ENCODE measurements around the gene VEGFA. TPM values are rescaled to one million over a fixed set of nuclear protein-coding genes. Genes with fewer than 3 reads are reported as not detected.

Gene VEGFA
- total and polyA plus RNA-seq, 2 experiments from 2014 or later = 148 to 179 TPM

DNA sequence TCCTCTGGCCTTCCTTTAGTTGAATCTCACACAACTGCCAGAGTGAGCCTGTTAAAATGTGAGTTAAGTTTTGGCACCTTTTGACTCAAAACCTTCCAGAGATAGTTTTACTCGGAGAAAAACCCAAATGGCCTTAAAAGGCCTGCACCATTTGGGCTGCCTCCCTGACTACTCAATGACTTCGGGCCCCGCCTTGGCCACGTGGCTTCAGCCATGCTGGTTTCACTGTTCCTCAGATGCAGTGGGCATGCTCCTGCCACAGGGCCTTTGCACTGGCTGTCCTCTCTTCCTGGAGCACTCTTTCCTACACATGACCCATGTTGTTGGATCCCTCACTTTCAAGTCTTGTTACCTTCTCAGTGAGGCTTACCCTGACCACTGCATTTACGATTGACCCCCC is 18.3 kb downstream of the VEGFA start:
- H3K4me1 ChIP-seq (ENCODE audit: insufficient read depth) = peaks cover 3% of the 10 kb centered on the region
- H3K4me2 ChIP-seq = no peak overlapping the region
- H2AFZ ChIP-seq = no peak overlapping the region
- H3K27me3 ChIP-seq = no peaks in the 10 kb centered on the region
- no peaks in the 10 kb centered on the region for H3K79me2 ChIP-seq
- no peak for DNase-seq (ENCODE audit: low spot score)
- 97% methylated on average over 5 of the region's 5 CpGs for WGBS (ENCODE audit: low lambda C conversion rate, missing lambda C conversion rate)
- no peak for TF ChIP-seq EZH2phosphoT487 (IDR thresholded peaks at IDR 0.05; ENCODE audit: low read depth, severe bottlenecking, unreplicated experiment)
- no peak for TF ChIP-seq EZH2 (IDR thresholded peaks at IDR 0.05; ENCODE audit: borderline replicate concordance)
- TF ChIP-seq, protein P1, sequence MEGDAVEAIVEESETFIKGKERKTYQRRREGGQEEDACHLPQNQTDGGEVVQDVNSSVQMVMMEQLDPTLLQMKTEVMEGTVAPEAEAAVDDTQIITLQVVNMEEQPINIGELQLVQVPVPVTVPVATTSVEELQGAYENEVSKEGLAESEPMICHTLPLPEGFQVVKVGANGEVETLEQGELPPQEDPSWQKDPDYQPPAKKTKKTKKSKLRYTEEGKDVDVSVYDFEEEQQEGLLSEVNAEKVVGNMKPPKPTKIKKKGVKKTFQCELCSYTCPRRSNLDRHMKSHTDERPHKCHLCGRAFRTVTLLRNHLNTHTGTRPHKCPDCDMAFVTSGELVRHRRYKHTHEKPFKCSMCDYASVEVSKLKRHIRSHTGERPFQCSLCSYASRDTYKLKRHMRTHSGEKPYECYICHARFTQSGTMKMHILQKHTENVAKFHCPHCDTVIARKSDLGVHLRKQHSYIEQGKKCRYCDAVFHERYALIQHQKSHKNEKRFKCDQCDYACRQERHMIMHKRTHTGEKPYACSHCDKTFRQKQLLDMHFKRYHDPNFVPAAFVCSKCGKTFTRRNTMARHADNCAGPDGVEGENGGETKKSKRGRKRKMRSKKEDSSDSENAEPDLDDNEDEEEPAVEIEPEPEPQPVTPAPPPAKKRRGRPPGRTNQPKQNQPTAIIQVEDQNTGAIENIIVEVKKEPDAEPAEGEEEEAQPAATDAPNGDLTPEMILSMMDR (IDR thresholded peaks at IDR 0.05; ENCODE audit: poor library complexity) = no peak
- no peaks in the 10 kb centered on the region for H3K36me3 ChIP-seq (replicated peaks; ENCODE audit: insufficient read depth, low read depth)
- H4K20me1 ChIP-seq (ENCODE audit: insufficient read depth, poor library complexity, severe bottlenecking) = peaks cover 18% of the 10 kb centered on the region
- H3K27ac ChIP-seq = no peak overlapping the region
- H3K4me3 ChIP-seq = no peak overlapping the region
- no peaks in the 10 kb centered on the region for H3K9me3 ChIP-seq (ENCODE audit: low read depth)
- H3K9me2 ChIP-seq (replicated peaks; ENCODE audit: insufficient read depth) = no peaks in the 10 kb centered on the region

DNA sequence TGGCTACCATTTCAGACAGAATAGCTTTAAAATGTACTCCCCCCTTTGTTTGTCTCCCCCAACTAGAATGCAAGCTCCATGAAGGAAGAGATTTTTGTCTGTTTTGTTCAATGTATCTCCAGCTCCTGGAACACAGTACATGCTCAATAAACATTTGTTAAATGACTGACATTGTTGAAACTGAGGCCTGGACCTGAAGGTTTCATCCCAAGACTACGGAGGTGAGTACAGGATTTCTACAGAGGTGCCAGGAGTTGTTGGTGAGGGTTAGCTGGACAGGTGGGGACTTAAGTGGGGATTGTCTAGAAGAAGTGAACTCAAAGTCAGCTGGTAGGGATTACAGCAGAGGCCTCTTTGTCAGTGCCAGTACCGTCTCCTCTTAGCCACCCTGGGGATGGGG is 19.4 kb downstream of the VEGFA start:
- Histone ChIP-seq H3K9me2 (replicated peaks; ENCODE audit: insufficient read depth) (no peaks in the 10 kb centered on the region), H3K27ac (peak overlapping the region; percentile 47), H3K4me2 (no peak overlapping the region), H3K9me3 (ENCODE audit: low read depth) (no peaks in the 10 kb centered on the region), H3K79me2 (no peaks in the 10 kb centered on the region), H3K4me3 (no peak overlapping the region), H4K20me1 (ENCODE audit: insufficient read depth, poor library complexity, severe bottlenecking) (peaks cover 8% of the 10 kb centered on the region), H2AFZ (no peak overlapping the region), H3K36me3 (replicated peaks; ENCODE audit: insufficient read depth, low read depth) (no peaks in the 10 kb centered on the region), H3K27me3 (no peaks in the 10 kb centered on the region), H3K4me1 (ENCODE audit: insufficient read depth) (peaks cover 3% of the 10 kb centered on the region)
- TF ChIP-seq EZH2 (IDR thresholded peaks at IDR 0.05; ENCODE audit: borderline replicate concordance) = no peak
- WGBS (ENCODE audit: low lambda C conversion rate, missing lambda C conversion rate) = 66% methylated on average over 2 of the region's 2 CpGs
- no peak for DNase-seq (ENCODE audit: low spot score)

DNA sequence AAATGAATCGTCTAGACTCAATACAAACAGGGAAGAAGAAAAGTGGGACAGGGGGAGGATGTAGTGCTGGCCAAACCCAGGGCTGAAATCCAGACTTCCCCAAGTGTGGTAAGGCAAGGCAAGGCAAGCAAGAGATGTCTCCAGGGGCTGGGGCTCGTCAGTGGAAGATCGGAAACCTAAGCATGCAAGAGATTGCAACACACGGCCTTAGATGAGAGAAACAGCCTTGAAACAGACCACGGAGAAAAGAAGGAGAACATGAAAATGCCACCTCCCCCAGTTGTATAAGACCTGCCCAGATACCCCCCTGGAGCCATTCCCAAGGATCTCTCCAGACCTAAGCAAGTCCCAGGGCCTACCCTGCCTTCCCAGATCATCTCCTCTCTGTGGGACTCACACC is 20.0 kb downstream of the VEGFA start:
- Histone ChIP-seq H3K4me2 (no peak overlapping the region), H2AFZ (no peak overlapping the region), H3K27me3 (no peaks in the 10 kb centered on the region), H3K79me2 (no peaks in the 10 kb centered on the region), H3K27ac (peak overlapping the region; percentile 47), H3K4me3 (no peak overlapping the region), H3K9me2 (replicated peaks; ENCODE audit: insufficient read depth) (no peaks in the 10 kb centered on the region), H3K36me3 (replicated peaks; ENCODE audit: insufficient read depth, low read depth) (no peaks in the 10 kb centered on the region), H3K9me3 (ENCODE audit: low read depth) (no peaks in the 10 kb centered on the region), H4K20me1 (ENCODE audit: insufficient read depth, poor library complexity, severe bottlenecking) (peaks cover 8% of the 10 kb centered on the region), H3K4me1 (ENCODE audit: insufficient read depth) (peaks cover 3% of the 10 kb centered on the region)
- WGBS (ENCODE audit: low lambda C conversion rate, missing lambda C conversion rate) = 47% methylated on average over 5 of the region's 5 CpGs
- TF ChIP-seq, protein P1 (IDR thresholded peaks at IDR 0.05; ENCODE audit: poor library complexity) = no peak
- no peak for TF ChIP-seq EZH2phosphoT487 (IDR thresholded peaks at IDR 0.05; ENCODE audit: low read depth, severe bottlenecking, unreplicated experiment)
- no peak for TF ChIP-seq EZH2 (IDR thresholded peaks at IDR 0.05; ENCODE audit: borderline replicate concordance)
- DNase-seq (ENCODE audit: low spot score) = peak; percentile 55

DNA sequence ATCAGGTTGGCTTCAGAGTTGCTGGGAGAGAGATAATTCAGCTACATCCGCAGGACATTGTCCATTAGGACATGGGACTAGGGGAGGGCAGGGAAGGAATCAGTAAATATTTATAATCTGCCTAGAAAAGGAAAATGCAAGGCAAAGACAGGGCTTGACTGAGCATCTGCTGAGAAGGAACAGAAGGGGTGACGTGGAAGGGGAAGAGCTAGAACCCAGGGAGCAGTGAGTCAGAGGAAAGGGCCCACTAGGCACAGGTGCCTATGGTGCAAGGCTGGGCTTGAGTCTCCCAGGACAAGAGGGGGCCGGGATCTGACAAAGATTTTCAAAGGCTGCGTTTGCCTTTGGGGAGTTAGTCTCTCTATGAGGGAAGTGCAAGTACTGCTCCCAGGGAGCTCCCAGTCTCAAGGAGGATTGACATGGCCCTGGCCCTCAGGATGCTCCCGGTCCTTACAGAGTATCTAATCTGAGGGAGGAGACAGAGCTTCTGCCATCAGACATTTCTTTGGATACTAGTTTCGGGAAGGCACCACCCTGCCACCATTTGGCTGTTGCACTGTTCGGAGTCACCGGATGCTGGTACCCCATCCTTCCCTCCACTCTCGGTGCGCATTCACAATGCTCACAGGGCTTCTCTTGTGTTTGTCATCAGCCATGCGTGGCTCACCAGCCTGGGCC is 21.9 kb downstream of the VEGFA start:
- no peak for DNase-seq (ENCODE audit: low spot score)
- Histone ChIP-seq H3K27ac (no peak overlapping the region), H3K9me2 (replicated peaks; ENCODE audit: insufficient read depth) (no peaks in the 10 kb centered on the region), H3K79me2 (no peaks in the 10 kb centered on the region), H3K9me3 (ENCODE audit: low read depth) (no peaks in the 10 kb centered on the region), H4K20me1 (ENCODE audit: insufficient read depth, poor library complexity, severe bottlenecking) (no peaks in the 10 kb centered on the region), H3K27me3 (no peaks in the 10 kb centered on the region), H2AFZ (no peak overlapping the region), H3K36me3 (replicated peaks; ENCODE audit: insufficient read depth, low read depth) (no peaks in the 10 kb centered on the region), H3K4me2 (no peak overlapping the region), H3K4me1 (ENCODE audit: insufficient read depth) (peaks cover 3% of the 10 kb centered on the region), H3K4me3 (no peak overlapping the region)
- WGBS (ENCODE audit: low lambda C conversion rate, missing lambda C conversion rate) = 77% methylated on average over 11 of the region's 11 CpGs
- TF ChIP-seq, protein P1 (IDR thresholded peaks at IDR 0.05; ENCODE audit: poor library complexity) = no peak
- no peak for TF ChIP-seq EZH2 (IDR thresholded peaks at IDR 0.05; ENCODE audit: borderline replicate concordance)
- no peak for TF ChIP-seq EZH2phosphoT487 (IDR thresholded peaks at IDR 0.05; ENCODE audit: low read depth, severe bottlenecking, unreplicated experiment)

Data from hepatocyte (in vitro differentiated cells).